ENCODE data around the gene TMEM87A.

The TMEM87A gene

DNA sequence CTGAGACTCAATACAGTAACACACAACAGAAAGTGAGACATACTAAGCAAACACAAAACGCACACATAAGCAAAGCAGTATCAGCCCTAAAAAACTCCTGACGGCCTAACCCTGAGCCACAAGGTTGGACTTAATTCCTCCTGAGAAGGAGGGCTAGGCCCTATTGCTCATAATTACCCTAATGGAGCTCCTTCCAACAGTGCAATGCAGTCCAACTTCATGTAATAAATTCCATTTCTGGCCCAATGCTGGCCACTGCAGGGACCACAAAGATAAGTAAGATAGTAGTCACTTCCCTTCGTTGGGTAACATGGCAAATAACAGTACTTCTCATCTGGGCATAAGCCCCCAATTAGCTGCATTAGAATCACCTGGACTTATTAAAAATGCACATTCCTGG lies 69.3 kb downstream of the TMEM87A start:
- no peak for DNase-seq (ENCODE audit: low spot score)

DNA sequence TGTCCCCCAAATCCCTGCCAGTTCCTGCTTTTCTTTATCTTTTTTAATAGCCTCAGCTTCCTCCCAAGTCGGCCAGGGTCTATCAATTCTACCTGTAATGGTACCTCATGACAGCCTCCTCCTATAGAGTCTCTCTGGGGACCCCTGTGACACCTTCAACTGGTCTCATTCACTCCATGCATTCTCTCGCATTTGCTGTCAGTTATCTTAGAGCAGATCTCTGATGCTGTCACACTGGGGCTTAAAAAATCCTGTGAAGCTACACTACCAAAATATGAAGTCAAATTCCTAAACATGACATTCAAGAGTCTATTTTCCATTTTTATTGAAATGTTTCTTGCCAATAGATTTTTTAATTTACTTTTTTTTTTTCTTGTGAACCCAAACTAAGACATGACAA lies 70.6 kb downstream of the TMEM87A start:
- no peak for DNase-seq (ENCODE audit: low spot score)

DNA sequence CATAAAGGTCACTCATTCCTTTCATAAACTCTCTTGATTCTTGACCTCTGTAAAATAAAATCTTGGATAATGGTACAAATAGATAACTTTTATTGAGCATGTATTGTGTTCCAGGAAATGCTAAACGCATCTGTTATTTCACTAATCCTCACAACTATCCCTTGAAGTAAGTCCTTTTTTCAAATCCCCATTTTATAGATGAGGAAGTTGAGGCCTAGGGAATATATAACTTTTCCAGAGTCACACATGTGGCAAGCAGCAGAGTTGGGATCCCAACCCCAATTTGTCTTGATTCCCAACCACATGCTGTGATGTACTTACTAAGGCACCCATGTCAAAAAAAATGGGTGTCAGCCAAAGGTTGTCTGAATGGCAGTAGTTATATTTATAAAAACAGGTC lies 71.4 kb downstream of the TMEM87A start:
- no peak for DNase-seq (ENCODE audit: low spot score)

DNA sequence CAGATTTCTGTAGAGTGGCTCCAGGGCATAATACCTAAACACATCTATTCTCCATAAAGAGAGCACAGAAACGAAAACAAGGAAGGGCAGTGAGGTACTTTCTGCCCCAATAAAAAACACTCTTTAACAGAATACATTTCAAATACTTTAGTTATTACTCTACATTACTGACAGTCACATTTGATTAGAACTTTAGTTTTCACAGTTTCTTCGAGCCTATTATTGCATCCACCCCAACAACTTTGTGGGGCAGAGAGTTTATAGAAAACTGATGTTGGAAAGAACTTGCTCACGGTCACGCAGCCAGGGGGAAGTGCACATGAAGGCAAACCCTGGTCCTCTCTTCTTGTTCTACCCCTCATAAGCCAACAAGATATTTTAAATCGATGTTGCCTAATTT lies 74.1 kb downstream of the TMEM87A start:
- no peak for DNase-seq (ENCODE audit: low spot score)

DNA sequence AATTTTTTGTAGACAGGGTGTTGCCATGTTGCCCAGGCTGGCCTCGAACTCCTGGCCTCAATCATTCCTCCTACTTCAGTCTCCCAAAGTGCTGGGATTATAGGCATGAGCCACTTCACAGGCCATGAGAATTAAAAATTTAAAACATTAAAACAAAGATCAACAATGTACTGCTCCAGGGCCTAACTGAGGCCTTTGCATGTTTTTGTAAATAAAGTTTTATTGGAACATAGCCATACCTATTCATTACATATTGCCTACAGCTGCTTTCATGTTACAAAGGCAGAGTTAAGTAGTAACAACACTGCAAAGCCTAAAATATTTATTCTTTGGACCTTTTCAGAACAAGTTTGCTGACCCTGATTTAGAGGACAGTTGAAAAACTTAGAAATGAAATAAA lies 74.7 kb downstream of the TMEM87A start:
- no peak for DNase-seq (ENCODE audit: low spot score)

DNA sequence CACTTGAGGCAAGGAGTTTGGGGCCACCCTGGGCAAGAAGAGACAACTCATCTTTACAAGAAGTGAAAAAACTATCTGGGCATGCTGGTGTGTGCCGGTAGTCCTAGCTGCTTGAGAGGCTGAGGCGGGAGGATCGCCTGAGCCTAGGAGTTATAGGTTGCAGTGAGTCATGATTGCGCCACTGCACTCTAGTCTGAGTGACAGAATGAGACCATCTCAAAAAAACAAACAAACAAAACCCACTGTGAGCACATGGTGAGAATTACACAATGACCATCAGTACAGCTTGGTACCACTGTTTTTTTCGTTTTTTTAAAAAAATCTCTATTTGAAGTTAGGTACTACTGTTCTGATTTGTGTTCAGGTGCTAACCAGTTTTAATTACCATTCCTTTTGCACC lies 78.7 kb downstream of the TMEM87A start:
- no peak for DNase-seq (ENCODE audit: low spot score)

DNA sequence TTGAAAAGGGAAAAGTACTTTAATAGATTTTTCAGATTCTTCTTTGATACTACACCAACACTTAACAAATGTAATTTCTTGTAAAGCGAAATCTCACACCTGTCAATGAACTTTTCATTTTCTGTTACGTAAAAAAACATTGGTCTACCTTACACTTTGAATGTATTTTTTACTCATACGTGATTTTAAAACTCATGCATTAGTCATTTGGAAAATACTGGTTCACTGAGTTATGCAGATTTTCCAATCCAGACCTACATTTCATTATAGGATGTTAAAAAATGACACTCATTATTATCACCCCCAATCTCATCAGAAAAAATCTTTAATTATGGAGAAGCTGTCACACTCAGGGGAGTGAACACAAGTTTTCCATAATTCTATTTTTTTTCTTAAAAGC lies 79.8 kb downstream of the TMEM87A start:
- DNase-seq (ENCODE audit: low spot score): no peak

DNA sequence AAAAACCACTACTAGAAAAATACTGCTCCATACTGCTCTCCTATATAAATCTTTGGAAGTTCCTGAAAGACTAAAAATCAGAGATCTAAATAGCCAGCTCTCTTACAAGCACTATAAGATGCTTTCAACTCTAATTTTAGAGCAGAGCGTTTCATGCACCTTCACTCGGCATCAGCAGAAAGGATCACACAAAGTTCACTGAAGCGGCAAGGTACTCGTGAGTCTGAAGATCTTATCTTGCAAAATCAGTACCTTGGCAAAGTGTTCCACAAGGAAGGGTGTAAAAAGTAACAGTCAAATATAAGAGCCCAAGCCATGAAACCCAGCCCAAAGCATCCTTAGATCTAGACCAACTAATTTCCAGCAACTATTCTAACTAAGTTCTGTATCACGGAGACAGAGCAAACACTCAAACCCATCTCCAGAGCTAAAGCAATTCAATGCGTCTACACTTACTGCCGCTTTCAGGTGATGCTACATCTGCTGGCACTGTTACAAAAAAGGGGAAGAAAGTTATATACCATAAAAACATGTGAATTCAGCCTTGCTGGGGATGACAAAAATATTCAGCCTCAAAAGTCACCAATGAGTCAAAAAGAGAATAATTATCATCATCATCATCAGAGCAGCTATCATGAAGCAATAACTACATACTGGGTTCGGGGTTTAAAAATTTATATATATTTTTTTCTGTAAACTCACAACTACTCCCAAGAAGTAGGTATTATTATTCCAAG lies 81.5 kb downstream of the TMEM87A start:
- no peak for DNase-seq (ENCODE audit: low spot score)

DNA sequence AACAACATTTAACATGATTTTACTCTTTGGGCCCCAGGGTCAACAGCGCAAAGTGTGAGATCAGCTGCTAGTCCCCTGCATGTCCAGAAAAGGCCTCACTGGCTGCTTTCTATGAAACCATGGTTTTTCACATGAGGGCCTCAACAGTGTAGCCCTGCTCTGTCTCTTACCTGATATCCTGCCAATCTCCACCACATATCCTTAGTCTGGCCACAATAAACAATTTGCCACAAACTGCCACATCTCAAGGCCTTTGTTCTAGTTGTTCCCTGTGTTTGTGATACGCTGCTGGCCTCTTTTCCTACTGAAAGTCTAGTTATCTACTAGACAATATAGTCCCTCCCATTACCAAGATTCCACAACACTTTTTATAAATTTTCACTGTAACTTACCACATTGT lies 82.9 kb downstream of the TMEM87A start:
- no peak for DNase-seq (ENCODE audit: low spot score)

DNA sequence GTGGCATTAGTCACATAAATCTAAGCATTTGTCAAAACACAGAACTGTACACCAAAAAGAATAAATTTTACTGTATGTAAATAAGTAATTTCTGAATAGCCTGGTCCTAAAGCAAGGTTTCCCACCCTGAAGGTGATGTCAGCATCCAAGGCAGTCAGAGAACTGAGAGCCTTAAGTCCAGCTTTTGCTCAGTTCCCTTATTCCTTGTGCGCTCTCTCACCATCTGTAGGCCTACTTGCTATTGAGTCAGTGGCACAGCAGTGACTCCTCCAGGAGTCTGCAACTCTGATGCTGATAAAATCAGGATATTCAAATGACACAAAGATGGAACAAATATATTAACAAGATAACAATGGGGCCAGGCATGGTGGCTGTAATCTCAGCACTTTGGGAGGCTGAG lies 87.4 kb downstream of the TMEM87A start:
- DNase-seq (ENCODE audit: low spot score): no peak

DNA sequence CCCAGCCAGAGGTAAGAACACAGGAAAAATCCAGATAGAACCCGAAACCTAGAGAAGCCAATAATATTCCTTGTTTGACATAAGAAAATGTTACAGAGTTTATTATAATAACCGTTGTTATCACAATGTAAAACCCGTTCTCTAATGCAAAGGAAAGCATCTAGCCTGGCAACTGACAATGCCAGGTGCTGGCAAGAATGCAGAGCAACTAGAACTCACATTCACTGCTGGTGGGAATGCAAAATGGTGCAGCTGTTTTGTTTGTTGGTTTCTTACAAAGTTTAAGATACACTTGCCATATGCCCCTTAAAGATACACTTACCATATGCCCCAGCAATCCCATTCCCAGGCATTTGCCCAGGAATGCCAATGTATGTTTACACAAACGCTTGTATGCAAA lies 88.5 kb downstream of the TMEM87A start:
- no peak for DNase-seq (ENCODE audit: low spot score)

DNA sequence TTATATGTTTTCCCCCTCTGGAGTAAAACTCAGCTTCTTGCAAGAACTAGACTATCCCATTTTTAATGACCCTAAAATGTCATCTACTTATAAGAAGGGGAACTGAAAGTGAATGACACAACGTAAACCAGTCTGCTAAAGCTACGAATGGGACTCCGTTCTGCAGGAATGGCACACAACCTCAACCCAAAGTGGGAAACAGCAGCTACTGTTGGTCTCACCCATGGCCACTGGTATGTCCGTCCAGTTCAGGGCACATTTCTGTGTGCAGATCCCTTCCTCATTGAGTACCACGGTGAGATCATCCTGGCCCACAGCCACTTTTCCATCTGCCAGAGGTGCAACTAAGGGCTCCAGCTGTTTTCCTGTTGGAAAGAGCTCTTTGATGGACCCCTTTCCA lies 88.9 kb downstream of the TMEM87A start:
- no peak for DNase-seq (ENCODE audit: low spot score)

DNA sequence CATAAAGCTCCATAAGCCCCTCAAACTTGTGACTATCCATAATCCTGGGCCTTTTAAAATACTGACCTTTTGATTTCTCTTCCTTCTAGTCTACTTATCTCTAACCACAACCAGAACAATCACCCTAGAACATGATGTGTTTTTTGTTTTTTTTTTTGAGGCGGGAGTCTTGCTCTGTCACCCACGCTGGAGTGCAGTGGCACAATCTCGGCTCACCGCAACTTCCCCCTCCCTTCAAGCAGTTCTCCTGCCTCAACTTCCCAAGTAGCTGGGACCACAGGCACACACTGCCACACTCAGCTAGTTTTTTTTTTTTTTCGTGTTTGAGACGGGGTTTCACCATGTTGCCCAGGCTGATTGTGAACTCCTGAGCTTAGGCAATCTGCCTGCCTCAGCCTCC lies 90.3 kb downstream of the TMEM87A start:
- no peak for DNase-seq (ENCODE audit: low spot score)

DNA sequence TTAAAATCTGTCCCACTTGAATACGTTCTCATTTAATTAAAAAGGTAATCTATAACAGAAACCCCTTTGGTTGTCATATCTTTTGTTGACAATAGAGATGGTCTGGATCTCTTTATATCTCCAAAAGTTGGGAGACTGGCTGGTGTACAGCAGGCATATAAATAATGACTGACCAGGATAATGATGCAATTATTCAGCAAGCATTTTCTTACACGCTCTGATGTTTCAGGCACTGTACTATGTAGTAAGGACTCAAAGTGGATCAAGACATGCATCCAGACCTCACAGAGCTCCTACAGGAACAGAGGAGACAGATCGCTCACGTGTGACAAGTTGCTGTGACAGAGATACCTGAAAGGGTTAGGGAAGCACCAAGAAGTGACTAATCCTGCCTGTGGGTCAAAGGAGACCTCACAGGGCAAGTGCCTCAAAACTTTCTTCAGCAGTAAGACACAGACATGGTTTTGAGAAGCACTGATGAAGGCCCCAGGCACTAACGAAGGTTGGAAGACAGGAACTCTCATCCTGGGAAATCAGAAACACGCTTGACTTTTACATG lies 90.8 kb downstream of the TMEM87A start:
- DNase-seq (ENCODE audit: low spot score): no peak

DNA sequence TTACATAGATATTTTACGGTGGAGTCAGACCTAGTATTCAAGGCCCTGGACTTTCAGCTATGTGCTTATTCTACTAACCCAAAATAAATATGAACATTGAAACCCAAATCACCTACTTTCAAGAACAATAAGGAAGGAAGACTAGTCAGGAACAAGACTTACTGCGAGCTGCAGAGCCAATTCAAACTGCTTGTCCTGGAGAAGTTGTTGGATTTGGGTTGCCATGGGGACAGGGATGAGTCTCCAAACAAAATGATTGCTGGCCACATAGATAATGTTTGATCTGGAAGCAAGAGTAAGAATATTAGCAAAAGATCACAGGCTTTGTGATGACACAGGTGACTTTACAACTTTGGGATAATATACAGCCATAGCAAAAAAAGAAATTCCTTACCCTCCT lies 95.2 kb downstream of the TMEM87A start:
- no peak for DNase-seq (ENCODE audit: low spot score)

DNA sequence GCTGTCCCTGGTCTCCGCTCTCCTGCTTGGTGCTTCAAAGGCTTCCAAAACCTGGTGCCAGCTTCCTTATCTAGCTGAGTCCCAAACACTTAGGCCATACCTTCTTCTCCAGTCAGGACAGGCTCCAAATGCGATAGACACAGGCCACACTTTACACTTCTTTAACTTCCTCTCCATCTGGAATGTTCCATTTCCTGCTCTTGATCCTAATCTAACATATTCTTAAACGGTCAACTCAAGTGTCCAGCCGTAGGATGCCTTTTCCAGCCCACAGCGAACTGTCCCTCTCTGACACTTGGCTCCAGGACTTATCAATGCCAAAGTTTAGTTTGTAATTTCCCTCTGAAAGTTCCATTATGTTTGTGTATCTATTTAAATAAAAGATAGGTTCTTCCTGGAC lies 97.6 kb downstream of the TMEM87A start:
- DNase-seq (ENCODE audit: low spot score): no peak

DNA sequence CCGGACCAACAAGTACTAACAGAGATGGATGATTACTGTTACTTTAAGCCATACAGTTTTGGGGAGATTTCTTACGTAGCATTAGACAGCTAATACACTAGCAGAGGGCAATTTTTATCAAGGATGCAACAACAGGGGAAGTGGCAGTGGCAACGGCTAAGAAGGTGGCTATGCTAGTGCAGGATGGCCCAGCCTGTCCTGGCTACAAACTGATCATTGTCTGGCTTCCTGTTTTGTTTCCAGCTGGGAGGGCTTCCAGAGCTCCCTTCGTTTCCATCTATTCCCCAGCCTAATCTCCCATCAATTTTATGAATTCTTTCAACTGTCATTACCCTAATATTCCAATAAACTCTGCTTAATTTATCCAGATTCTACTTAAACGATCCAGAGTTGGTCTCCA lies 100.8 kb downstream of the TMEM87A start:
- DNase-seq (ENCODE audit: low spot score): no peak

DNA sequence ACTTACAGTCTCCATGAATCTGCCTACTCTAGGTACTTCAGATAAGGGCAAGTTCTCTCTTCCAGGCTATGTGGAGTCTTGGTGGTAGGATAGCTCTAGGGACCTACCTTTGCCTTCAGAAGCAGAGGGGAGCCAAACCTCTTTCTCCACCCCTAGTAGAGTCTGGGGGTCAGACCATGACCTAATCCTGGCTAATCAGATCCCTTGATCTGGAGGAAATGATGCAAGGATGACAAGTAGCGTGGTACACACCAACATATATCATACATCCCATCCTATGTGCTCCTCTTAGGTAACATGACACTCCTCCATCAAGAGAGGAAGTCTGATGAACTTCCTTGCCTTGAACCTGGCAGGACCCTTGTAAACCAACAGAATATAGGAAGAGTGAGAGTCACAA lies 101.4 kb downstream of the TMEM87A start:
- DNase-seq (ENCODE audit: low spot score): no peak

DNA sequence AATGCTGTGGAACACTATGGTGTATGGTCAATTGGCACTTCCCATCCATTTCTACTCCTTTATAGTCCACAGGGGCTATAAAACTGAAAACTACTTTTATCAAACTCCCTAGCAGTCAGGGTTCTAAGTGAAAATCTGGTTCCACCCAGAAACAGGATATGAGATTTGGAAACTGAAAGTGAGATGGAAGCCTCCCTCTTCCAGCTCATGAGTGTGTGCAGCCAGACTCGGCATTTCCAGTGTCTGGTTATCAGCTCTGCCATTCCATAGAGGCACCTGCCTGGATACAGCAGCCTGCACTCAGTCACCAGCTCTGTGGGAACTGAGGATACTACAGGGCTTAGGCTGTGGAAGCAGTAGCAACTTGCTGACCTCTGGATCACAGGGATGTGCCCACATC lies 102.1 kb downstream of the TMEM87A start:
- DNase-seq (ENCODE audit: low spot score): peak; percentile 6

DNA sequence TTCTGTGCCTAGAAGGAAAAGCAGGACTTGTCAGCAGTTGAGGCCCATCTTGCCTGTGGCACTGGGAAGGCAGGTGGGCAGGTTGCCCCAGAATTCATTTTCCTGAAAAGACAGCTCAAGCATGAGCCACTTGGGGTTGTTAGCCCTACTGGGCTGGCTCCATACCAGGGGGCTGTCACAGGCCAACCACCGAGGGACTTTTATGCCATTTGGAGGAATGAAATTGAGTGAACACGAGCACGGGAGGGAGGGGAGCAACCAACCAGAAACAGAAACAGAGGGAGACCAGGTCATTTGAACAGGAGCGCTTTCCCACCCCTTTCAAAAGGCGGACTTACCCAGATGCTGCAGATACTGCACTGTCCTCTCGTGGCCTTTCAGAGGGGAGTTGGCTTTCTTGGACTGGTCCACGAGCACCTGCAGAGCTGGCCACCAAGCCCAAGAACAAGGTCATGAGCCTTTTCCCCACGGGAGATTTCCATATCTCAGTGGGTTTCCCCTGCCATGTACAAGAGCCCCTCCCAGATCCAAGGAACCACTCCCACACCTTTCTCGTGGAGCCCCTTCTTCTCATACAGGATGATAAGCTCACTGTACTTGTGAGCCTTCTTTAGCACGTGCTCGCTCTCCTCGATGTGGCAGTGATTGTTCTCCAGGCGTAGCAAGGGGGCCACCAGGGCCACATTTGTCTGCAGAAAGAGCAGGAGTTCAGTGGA lies 106.8 kb downstream of the TMEM87A start:
- DNase-seq (ENCODE audit: low spot score): no peak

DNA sequence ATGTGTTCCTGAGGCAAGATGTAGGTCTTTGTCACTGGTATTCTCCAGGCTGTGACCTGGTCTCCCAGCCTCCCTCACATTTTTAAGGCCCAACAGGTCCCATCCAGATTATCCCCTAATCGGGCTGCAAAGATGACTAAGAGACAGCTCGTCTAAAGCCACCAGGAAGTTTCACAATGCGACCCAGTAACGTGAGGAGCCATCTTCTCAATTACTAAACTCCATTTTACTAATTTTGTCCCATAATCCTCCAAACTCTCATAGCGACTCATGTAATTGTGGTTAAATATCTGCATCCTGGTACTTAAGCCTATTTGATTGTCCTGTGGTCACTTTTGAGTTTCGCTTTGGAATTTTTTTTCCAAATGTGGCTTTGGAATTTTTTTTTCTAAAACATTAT lies 108.1 kb downstream of the TMEM87A start:
- no peak for DNase-seq (ENCODE audit: low spot score)

DNA sequence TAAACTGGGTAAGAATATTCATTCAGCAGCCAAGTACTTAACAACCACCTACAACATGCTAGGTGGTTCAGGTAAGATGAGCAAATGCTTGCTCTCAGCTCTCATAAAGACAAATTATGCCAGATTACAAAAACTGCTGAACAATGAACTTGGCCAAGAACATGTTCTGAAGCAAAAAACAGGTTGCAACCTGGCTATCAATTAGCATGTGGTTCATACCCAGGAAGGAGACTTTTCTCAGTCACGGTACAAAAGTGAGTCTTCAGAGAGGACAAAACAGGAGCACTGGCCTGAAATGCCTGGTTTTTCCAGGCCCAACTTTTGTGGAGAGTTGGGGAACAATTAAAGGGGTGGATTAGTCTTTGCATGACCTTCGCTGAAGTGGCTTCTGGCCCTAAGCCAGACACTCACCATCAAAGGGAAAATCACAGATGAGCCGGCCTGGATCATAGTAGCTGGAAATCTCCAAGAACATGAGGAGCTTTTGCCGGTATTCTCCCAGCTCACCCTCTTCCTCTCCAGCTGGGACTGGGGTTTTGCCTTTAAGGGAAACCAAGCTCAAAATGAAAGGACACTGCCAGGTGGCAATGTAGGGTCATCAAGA lies 109.2 kb downstream of the TMEM87A start:
- no peak for DNase-seq (ENCODE audit: low spot score)

DNA sequence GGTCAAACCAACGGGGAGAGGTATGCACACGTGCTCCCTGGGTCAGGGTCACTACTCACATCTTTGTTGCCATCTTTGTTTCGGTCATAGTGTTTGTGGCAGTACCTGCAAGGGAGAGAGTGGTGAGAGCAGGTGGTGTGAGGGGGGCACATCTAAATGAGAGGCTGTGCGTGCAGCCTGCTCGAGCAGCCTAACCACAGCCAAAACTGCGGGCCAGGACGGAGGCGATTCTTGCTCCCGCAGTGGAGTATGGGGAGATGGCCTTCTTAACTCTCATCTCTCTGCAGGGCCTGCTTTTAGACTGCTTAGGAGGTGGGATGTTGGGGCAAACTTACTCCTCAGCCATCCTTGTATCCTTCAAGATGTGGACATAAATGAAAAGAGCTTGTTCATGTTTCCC lies 109.9 kb downstream of the TMEM87A start:
- DNase-seq (ENCODE audit: low spot score): no peak
